Fibroblast of lung (primary cell): ENCODE data around the gene CWC27. TPM values are rescaled to one million over a fixed set of nuclear protein-coding genes. Genes with fewer than 3 reads are reported as not detected.

ENCODE experiments used
- DNase-seq, 2 donors: peaks; one replicate each; pipeline versions ENCODE4 v3.0.0 to v3.0.0-alpha.2; 2010; ENCODE audit warnings: low read depth in 2 of 2
- H2AFZ ChIP-seq: 2 replicates; pipeline ENCODE4 v1.5.1; 2012; ENCODE audit warnings: low read length, control low read depth, inconsistent platforms
- H3K27ac ChIP-seq: 2 replicates; pipeline ENCODE4 v1.5.1; 2011; ENCODE audit warnings: low read length, control low read depth; ENCODE audit not compliant: insufficient read depth
- H3K27me3 ChIP-seq: 2 replicates; pipeline ENCODE4 v1.5.1; 2011; ENCODE audit warnings: mild to moderate bottlenecking, low read length; ENCODE audit not compliant: control insufficient read depth, insufficient read depth
- H3K36me3 ChIP-seq: 2 replicates; pipeline ENCODE4 v1.5.1; 2011; ENCODE audit warnings: low read length; ENCODE audit not compliant: control insufficient read depth, insufficient read depth
- H3K4me1 ChIP-seq: 2 replicates; pipeline ENCODE4 v1.5.1; 2011; ENCODE audit warnings: low read length; ENCODE audit not compliant: control insufficient read depth, insufficient read depth; ENCODE audit errors: extremely low read depth
- H3K4me2 ChIP-seq: 2 replicates; pipeline ENCODE4 v1.5.1; 2011; ENCODE audit warnings: low read length, control low read depth; ENCODE audit not compliant: insufficient read depth; ENCODE audit errors: extremely low read depth
- H3K4me3 ChIP-seq, 4 experiments: fragments of 200-600 bp in 1 of 4; sonication (generic) in 1 of 4; replicated peaks in 1 of 4; 2 replicates each; pipeline ENCODE4 v1.5.1; 2011 to 2016; ENCODE audit warnings: low read length in 4 of 4, low read depth in 3 of 4, mild to moderate bottlenecking in 3 of 4, control low read depth in 2 of 4, inconsistent platforms in 1 of 4, mixed read lengths in 1 of 4; ENCODE audit not compliant: insufficient read depth in 1 of 4; ENCODE audit errors: control extremely low read depth in 1 of 4
- H3K79me2 ChIP-seq: 2 replicates; pipeline ENCODE4 v1.5.1; 2012; ENCODE audit warnings: mild to moderate bottlenecking, low read length, inconsistent platforms; ENCODE audit not compliant: control insufficient read depth, insufficient read depth
- H3K9ac ChIP-seq: 2 replicates; pipeline ENCODE4 v1.5.1; 2011; ENCODE audit warnings: mild to moderate bottlenecking, low read length, control low read depth; ENCODE audit not compliant: insufficient read depth
- H3K9me3 ChIP-seq: 2 replicates; pipeline ENCODE4 v1.5.1; 2012; ENCODE audit warnings: low read depth, low read length; ENCODE audit not compliant: control insufficient read depth, insufficient read depth
- H4K20me1 ChIP-seq: 2 replicates; pipeline ENCODE4 v1.5.1; 2011; ENCODE audit warnings: low read length; ENCODE audit not compliant: control insufficient read depth, insufficient read depth; ENCODE audit errors: extremely low read depth
- CTCF ChIP-seq, 2 donors: IDR thresholded peaks in 1 of 2; conservative IDR thresholded peaks in 1 of 2; 1 replicate in 1 of 2; 2 replicates in 1 of 2; pipeline ENCODE4 v1.5.1; 2011 to 2012; ENCODE audit warnings: low read length in 2 of 2, control low read depth in 1 of 2, inconsistent platforms in 1 of 2, low read depth in 1 of 2, mild to moderate bottlenecking in 1 of 2
- EZH2 ChIP-seq: IDR thresholded peaks from 2 replicates; pipeline ENCODE4 v1.5.1; 2012; ENCODE audit warnings: low read length, control low read depth, mild to moderate bottlenecking; ENCODE audit errors: missing control alignments
- polyA plus RNA-seq, 2 donors: library from polyadenylated mRNA; depleted of rRNA in 1 of 2; stranded (reverse) in 1 of 2; unstranded in 1 of 2; fragments of >200 nt; gene quantifications; 2 replicates each; pipeline ENCODE4 v1.2.1, GENCODE V29; 2011 to 2012; ENCODE audit warnings: missing spikeins in 1 of 2
- total RNA-seq: library from RNA; depleted of rRNA; stranded (reverse); fragments of >200 nt; gene quantifications from 2 replicates; pipeline ENCODE4 v1.2.1, GENCODE V29; 2014

The CWC27 gene
- total and polyA plus RNA-seq, 2 donors (not counting 1 experiment from before 2014, with no cell fraction given): 17.3 to 37.5 TPM

GRCh38 chr5:64859881-64860280 is 91.2 kb downstream of the CWC27 start:
- no peaks in the 10 kb centered on the region for H3K27me3 ChIP-seq
- H4K20me1 ChIP-seq: no peaks in the 10 kb centered on the region
- no peaks in the 10 kb centered on the region for H3K36me3 ChIP-seq
- no peaks in the 10 kb centered on the region for H3K4me1 ChIP-seq
- no peak overlapping the region for H3K9ac ChIP-seq
- no peak overlapping the region for H3K4me2 ChIP-seq
- no peak overlapping the region for H3K27ac ChIP-seq
- H3K4me3 ChIP-seq: no peak overlapping the region
- no peak for DNase-seq
- TF ChIP-seq CTCF (conservative IDR thresholded peaks at IDR 0.05 in 1 of 2, IDR thresholded peaks at IDR 0.05 in 1 of 2; ENCODE audit: low read depth in 1 of 2, low read length in 2 of 2): no peak
- no peak overlapping the region for H2AFZ ChIP-seq
- no peaks in the 10 kb centered on the region for H3K79me2 ChIP-seq
- no peaks in the 10 kb centered on the region for H3K9me3 ChIP-seq

- no peak overlapping the region for H3K4me3 ChIP-seq
- TF ChIP-seq CTCF (conservative IDR thresholded peaks at IDR 0.05 in 1 of 2, IDR thresholded peaks at IDR 0.05 in 1 of 2; ENCODE audit: low read depth in 1 of 2, low read length in 2 of 2) (no peak), EZH2 (no peak)
These were observed 92.6 kb downstream of the CWC27 start for GRCh38 chr5:64861281-64861680.

GRCh38 chr5:64864171-64864570 is 95.4 kb downstream of the CWC27 start:
- H3K4me2 ChIP-seq: no peak overlapping the region
- H3K27me3 ChIP-seq: no peaks in the 10 kb centered on the region
- no peak for DNase-seq
- no peak overlapping the region for H3K4me3 ChIP-seq
- H3K4me1 ChIP-seq: no peaks in the 10 kb centered on the region
- H3K79me2 ChIP-seq: no peaks in the 10 kb centered on the region
- H3K36me3 ChIP-seq: no peaks in the 10 kb centered on the region
- no peak overlapping the region for H3K27ac ChIP-seq
- no peaks in the 10 kb centered on the region for H4K20me1 ChIP-seq
- TF ChIP-seq EZH2: no peak
- no peak for TF ChIP-seq CTCF (conservative IDR thresholded peaks at IDR 0.05 in 1 of 2, IDR thresholded peaks at IDR 0.05 in 1 of 2; ENCODE audit: low read depth in 1 of 2, low read length in 2 of 2)
- no peaks in the 10 kb centered on the region for H3K9me3 ChIP-seq
- no peak overlapping the region for H3K9ac ChIP-seq
- H2AFZ ChIP-seq: no peak overlapping the region

More at GRCh38 chr5:64861281-64861680, 92.6 kb downstream of the CWC27 start:
- Histone ChIP-seq H3K4me2 (no peak overlapping the region), H4K20me1 (no peaks in the 10 kb centered on the region), H3K4me1 (no peaks in the 10 kb centered on the region), H3K9ac (no peak overlapping the region), H2AFZ (no peak overlapping the region), H3K27ac (no peak overlapping the region), H3K9me3 (no peaks in the 10 kb centered on the region), H3K27me3 (no peaks in the 10 kb centered on the region), H3K36me3 (no peaks in the 10 kb centered on the region), H3K79me2 (no peaks in the 10 kb centered on the region)
- no peak for DNase-seq
